BJ (cell line): ENCODE results near the gene PRR16. TPM values are rescaled to one million over a fixed set of nuclear protein-coding genes. Genes with fewer than 3 reads are reported as not detected.
A peak's percentile ranks its signal among the peaks of the same experiment; 100 is the strongest.

Experiments used
- CTCF ChIA-PET: fragments of 350-600 bp; formaldehyde crosslinking; extraction: SDS; loops from one replicate; lab custom pipeline; 2021; ENCODE audit warnings: antibody characterized with exemption, inconsistent platforms; lab: Yijun Ruan, JAX
- POLR2A ChIA-PET: fragments of 300-600 bp; sonication (Branson Sonifier 250); formaldehyde crosslinking; extraction: SDS; loops from one replicate; lab custom pipeline; 2021; ENCODE audit warnings: antibody characterized with exemption; lab: Charles Lee
- DNase-seq: peaks from one replicate; pipeline ENCODE4 v3.0.0-alpha.2; 2011; ENCODE audit warnings: low read depth
- H3K27me3 ChIP-seq: 2 replicates; pipeline ENCODE4 v1.6.0; 2011; ENCODE audit warnings: low read length; ENCODE audit not compliant: control insufficient read depth, insufficient read depth
- H3K36me3 ChIP-seq: 2 replicates; pipeline ENCODE4 v1.5.1; 2011; ENCODE audit warnings: low read length; ENCODE audit not compliant: control insufficient read depth, insufficient read depth
- H3K4me3 ChIP-seq: 2 replicates; pipeline ENCODE4 v1.5.1; 2011; ENCODE audit warnings: low read depth, mild to moderate bottlenecking, control low read depth, low read length
- polyA plus RNA-seq: library from polyadenylated mRNA; depleted of rRNA; stranded (reverse); fragments of >200 nt; gene quantifications from 2 replicates; pipeline ENCODE4 v1.2.3, GENCODE V29; 2011
- TF ChIP-seq, protein P1 (sequence below): IDR thresholded peaks from 2 replicates; pipeline ENCODE4 v1.5.1; 2011; ENCODE audit warnings: low read depth, mild to moderate bottlenecking, control low read depth, inconsistent platforms, low read length, moderate library complexity; ENCODE audit not compliant: insufficient read depth

Gene PRR16
- polyA plus RNA-seq, 1 experiment, result 48.7 TPM

DNA sequence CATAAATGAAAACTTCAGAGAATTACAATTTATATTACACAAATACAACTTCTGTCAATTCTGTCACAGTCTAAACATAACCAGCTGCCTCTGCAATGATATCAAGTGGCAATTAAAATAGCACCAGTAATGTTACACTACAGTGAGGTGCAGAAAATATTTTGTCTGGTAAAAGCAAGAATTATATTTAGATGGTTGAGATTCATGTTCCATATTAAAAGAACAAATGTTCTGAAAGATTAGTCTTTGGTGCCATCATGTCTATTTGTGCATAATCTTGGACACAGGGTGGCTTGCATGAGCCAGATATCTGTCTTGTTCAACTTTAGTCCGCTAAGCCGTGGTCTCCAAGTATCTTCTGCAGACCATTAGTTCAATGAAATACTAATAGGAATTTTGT is 29.0 kb upstream of the PRR16 start:
- Histone ChIP-seq H3K36me3 (no peaks in the 10 kb centered on the region), H3K27me3 (no peaks in the 10 kb centered on the region), H3K4me3 (no peak overlapping the region)
- CTCF ChIA-PET, result interaction anchor here (1.1 kb wide), 1 partner anchor 9 kb away, joined by 6 read pairs; no protein-coding TSS in a partner anchor
- POLR2A ChIA-PET, result no interaction called here
- no peak for DNase-seq
- TF ChIP-seq, protein P1, sequence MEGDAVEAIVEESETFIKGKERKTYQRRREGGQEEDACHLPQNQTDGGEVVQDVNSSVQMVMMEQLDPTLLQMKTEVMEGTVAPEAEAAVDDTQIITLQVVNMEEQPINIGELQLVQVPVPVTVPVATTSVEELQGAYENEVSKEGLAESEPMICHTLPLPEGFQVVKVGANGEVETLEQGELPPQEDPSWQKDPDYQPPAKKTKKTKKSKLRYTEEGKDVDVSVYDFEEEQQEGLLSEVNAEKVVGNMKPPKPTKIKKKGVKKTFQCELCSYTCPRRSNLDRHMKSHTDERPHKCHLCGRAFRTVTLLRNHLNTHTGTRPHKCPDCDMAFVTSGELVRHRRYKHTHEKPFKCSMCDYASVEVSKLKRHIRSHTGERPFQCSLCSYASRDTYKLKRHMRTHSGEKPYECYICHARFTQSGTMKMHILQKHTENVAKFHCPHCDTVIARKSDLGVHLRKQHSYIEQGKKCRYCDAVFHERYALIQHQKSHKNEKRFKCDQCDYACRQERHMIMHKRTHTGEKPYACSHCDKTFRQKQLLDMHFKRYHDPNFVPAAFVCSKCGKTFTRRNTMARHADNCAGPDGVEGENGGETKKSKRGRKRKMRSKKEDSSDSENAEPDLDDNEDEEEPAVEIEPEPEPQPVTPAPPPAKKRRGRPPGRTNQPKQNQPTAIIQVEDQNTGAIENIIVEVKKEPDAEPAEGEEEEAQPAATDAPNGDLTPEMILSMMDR, result no peak

DNA sequence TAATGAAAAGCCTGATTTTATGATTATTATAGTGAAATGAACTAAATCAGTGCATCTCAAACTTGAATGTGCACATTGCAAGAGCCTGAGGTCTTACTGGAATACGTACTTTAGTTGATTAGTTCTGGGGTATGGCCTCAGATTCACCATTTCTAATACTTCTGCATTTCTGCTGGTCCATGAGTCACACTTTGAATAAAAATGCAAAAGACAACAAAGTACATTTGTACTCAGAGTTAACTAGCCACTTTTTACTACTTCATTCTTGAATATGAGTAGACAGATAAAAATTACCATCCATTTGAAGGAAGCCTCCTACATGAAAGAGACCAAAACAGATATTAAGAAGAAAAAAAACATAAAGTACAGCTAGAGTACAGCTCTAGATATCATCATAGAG is 27.1 kb upstream of the PRR16 start:
- DNase-seq, result peak; percentile 50
- CTCF ChIA-PET, result no interaction called here
- POLR2A ChIA-PET, result no interaction called here

DNA sequence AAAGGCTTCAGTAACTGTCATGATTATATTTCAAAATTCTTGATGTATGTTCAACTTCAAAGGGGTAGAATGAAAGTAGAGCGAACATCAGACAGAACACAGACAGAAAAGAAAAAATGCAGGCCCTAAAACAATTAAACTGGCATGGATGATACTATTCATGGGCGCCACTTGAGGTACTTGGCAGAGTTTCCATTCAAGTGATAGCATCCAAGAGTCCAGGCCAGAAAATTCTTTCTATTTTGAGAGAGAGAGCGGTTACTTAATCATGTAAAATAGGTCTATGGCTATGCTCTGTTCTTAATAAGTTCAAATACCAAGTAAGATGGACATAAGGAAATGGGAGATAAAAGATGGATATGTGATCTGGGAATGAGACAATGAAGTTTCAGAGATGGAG is 21.4 kb upstream of the PRR16 start:
- POLR2A ChIA-PET, result no interaction called here
- TF ChIP-seq, protein P1, result no peak
- no peaks in the 10 kb centered on the region for H3K27me3 ChIP-seq
- no peak for DNase-seq
- CTCF ChIA-PET, result no interaction called here
- H3K4me3 ChIP-seq, result no peak overlapping the region
- no peaks in the 10 kb centered on the region for H3K36me3 ChIP-seq

More for the DNA sequence above, 27.1 kb upstream of the PRR16 start:
- no peak overlapping the region for H3K4me3 ChIP-seq
- H3K27me3 ChIP-seq, result no peaks in the 10 kb centered on the region
- TF ChIP-seq, protein P1, result no peak
- H3K36me3 ChIP-seq, result no peaks in the 10 kb centered on the region

DNA sequence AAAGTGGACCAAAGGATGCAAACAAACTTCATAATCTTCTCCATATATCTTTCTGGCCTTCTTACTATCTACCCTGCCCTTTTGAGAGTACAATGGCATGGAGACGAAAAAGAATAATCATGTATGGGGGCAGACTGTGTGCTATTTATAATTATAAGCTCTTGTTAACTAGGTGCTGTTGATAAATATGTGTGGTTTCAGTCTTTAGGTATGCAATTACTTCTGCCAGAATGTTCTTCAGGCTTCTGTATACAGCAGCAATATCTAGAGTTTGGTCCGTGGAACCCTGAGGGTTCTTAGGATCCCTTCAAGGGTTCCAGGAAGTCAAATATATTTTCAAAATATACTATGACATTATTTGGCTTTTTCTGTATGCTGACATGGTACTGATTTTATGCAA is 20.5 kb upstream of the PRR16 start:
- no peak for DNase-seq
- Histone ChIP-seq H3K36me3 (no peaks in the 10 kb centered on the region), H3K27me3 (no peaks in the 10 kb centered on the region), H3K4me3 (no peak overlapping the region)
- POLR2A ChIA-PET, result no interaction called here
- CTCF ChIA-PET, result interaction anchor here (0.7 to 1.0 kb wide), 3 partner anchors 8 to 384 kb away, joined by 3 to 6 read pairs (median 3); no protein-coding TSS in a partner anchor
- TF ChIP-seq, protein P1, result no peak

DNA sequence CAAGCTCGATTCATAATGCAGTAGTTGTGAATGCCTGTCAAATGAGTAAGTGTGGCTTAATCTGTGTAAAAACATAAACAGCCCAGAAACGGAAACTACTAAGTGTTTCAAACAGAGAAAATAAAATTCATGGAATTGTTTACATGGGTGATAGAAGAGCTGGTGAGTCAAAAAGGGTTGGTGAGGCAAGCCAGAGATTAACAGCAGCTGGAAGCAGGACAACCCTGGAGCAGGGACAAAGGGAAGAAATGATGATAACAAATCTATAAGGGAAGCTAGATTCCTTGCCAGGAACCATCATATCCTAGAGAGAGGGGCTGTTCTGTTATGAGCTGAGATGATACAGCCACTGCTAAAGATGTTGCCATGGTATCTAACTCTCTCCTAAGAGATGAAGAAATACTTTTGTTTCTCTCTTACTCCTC is 18.0 kb upstream of the PRR16 start:
- POLR2A ChIA-PET, result interaction anchor here (0.6 kb wide), 3 partner anchors 58 to 307 kb away, joined by 6 to 13 read pairs (median 7); no protein-coding TSS in a partner anchor
- peak; percentile 80 for DNase-seq
- Histone ChIP-seq H3K36me3 (no peaks in the 10 kb centered on the region), H3K27me3 (no peaks in the 10 kb centered on the region), H3K4me3 (no peak overlapping the region)
- CTCF ChIA-PET, result interaction anchor here (0.6 to 0.8 kb wide), 3 partner anchors 11 to 312 kb away, joined by 3 to 4 read pairs (median 3); no protein-coding TSS in a partner anchor
- TF ChIP-seq, protein P1, result no peak
